Astrocyte of the cerebellum (primary cell): ENCODE results near the gene SHROOM3.

ENCODE experiments used
- DNase-seq: peaks from one replicate; pipeline ENCODE4 v3.0.0-alpha.2; 2011; ENCODE audit warnings: low read depth
- H3K4me3 ChIP-seq: 2 replicates; pipeline ENCODE4 v1.5.1; 2011; ENCODE audit warnings: mild to moderate bottlenecking, low read depth, low read length, moderate library complexity
- CTCF ChIP-seq: IDR thresholded peaks from 2 replicates; pipeline ENCODE4 v1.5.1; 2012; ENCODE audit warnings: low read length, low read depth, moderate library complexity, mild to moderate bottlenecking; ENCODE audit errors: missing control alignments
- in situ Hi-C: cut with HindIII; loops from 2 replicates; pipeline ENCODE4 v1.10.0; 2017; ENCODE audit warnings: low sequenced_read_pairs

The SHROOM3 gene

GRCh38 chr4:76758996-76759395 is 324.0 kb downstream of the SHROOM3 start:
- TF ChIP-seq CTCF: no peak
- H3K4me3 ChIP-seq: no peak overlapping the region
- DNase-seq: no peak
- in situ Hi-C loops: no loop called here

- in situ Hi-C loops: no loop called here
- no peak for DNase-seq
- H3K4me3 ChIP-seq: no peak overlapping the region
- TF ChIP-seq CTCF: no peak
Observed at GRCh38 chr4:76760193-76760592, 325.2 kb downstream of the SHROOM3 start.

- no peak for DNase-seq
- no peak overlapping the region for H3K4me3 ChIP-seq
- no peak for TF ChIP-seq CTCF
- in situ Hi-C loops: no loop called here
Observed at GRCh38 chr4:76762137-76763130, 327.4 kb downstream of the SHROOM3 start.

GRCh38 chr4:76764251-76764650 is 329.2 kb downstream of the SHROOM3 start:
- in situ Hi-C loops: no loop called here
- H3K4me3 ChIP-seq: no peak overlapping the region
- no peak for TF ChIP-seq CTCF
- no peak for DNase-seq

- no peak for TF ChIP-seq CTCF
- in situ Hi-C loops: no loop called here
- no peak overlapping the region for H3K4me3 ChIP-seq
- no peak for DNase-seq
Observed at GRCh38 chr4:76765473-76766183, 330.6 kb downstream of the SHROOM3 start.

- TF ChIP-seq CTCF: no peak
- in situ Hi-C loops: no loop called here
- DNase-seq: no peak
- H3K4me3 ChIP-seq: no peak overlapping the region
Observed at GRCh38 chr4:76767983-76768382, 333.0 kb downstream of the SHROOM3 start.
